GM19043 (cell line): ENCODE data around the gene BAIAP2.
"Not testable (repeated sequence)": the region's sequence is repeated elsewhere in the genome, so short reads cannot be mapped to it uniquely, and the experiment has no call there.

ENCODE experiments used
- ATAC-seq: cut with Tn5 transposase; IDR thresholded peaks from one replicate; pipeline ENCODE4 v1.9.1; 2021; ENCODE audit warnings: low read depth; ENCODE audit not compliant: unreplicated experiment

The BAIAP2 gene

GRCh38 chr17:81000631-81001357, 34.2 kb upstream of the BAIAP2 start:
- no peak for ATAC-seq

- no peak for ATAC-seq
These were observed 33.0 kb upstream of the BAIAP2 start for GRCh38 chr17:81002013-81002384.

DNA sequence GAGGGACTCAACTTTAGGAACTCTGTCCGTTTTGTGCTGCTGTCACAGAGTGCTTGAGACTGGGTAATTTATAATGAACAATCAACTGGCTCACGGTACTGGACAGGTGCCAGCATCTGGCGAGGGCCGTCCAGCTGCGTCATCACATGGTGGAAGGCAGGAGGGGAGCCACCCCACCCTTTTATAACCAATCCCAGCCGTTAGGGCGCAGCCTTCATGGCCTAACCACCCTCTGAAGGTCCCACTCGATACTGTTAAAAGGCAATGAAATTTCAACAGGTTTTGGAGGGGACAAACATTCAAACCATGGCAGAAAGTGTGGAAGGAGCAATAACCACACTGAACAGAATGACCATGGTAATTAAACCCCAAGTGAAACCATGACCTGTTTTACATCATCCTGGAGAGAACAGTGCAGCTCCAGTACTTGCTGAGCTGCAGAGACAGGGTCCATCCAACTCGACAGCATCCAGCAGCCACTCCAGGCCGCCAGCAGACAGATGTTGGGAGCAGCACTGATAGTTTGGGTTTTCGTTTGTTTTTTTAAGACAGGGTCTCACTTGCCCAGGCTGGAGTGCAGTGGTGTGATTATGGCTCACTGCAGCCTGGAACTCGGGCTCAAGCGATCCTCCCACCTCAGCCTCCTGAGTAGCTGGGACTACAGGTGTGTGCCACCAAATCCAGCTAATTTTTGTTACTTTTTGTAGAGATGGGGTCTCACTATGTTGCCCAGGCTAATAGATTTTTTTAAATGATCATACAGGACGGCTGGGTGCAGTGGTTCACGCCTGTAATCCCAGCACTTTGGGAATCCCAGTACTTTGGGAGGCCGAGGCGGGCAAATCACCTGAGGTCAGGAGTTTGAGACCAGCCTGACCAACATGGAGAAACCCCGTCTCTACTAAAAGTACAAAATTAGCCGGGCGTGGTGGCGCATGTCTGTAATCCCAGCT, 32.3 kb upstream of the BAIAP2 start:
- no peak for ATAC-seq

DNA sequence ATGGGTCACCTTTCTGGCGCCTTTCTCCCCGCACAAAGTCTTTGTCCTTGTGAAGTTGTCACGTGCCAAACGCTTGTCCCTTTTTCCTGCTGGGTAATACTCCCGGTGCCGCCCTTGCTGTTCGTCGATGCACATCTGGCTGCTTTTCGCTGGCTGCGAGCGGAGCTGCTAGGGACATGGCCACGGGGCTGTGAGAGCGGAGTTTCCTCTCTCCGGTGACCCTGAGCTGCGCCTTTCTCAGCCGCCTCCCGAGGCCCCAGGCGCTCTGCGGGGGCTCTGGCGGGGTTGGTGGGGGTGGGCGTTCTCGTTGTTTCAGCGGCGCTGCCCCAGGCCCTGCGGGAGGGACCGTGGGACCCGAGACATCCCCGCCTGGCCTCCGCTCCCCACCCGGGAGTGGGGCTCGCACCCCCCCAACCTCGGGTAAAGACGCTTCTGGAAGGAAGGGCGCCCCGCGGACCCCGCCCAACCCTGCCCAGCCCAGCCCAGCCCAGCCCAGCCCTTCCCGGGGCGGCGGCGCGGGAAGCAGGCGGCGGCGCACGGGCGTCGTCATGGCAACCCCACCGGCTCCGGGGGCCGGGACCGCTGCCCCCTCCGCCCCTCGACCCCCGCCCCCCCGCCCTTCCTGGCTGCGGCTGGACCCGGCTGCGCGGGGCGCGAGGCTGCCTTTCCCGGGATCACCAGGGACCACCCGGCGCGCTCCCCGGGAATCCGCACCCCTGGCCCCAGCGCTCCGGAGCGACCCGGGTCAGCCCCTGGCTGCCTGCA, 31.1 kb upstream of the BAIAP2 start:
- ATAC-seq: no peak

- ATAC-seq: no peak
These were observed 28.1 kb upstream of the BAIAP2 start for GRCh38 chr17:81006891-81007290.

GRCh38 chr17:81008140-81008539, 26.8 kb upstream of the BAIAP2 start:
- ATAC-seq: no peak

DNA sequence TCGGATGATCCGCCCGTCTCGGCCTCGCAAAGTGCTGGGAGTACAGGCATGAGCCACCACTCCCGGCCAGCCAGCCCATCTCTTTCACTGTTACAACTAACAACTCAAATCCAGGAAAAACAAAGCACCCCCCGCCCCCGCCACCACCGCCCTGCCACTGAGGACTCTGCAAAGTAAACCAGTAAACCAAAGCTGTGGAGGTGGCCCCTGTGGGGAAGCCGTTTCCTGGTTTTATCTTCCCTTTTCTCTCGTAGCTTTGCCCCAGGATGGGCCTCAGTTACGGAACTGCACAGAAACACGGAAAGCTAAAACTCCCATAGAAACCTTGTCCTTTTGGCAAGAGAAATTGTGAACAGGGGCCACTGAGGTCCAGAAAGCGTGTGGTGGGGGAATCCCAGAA, 25.8 kb upstream of the BAIAP2 start:
- ATAC-seq: no peak

DNA sequence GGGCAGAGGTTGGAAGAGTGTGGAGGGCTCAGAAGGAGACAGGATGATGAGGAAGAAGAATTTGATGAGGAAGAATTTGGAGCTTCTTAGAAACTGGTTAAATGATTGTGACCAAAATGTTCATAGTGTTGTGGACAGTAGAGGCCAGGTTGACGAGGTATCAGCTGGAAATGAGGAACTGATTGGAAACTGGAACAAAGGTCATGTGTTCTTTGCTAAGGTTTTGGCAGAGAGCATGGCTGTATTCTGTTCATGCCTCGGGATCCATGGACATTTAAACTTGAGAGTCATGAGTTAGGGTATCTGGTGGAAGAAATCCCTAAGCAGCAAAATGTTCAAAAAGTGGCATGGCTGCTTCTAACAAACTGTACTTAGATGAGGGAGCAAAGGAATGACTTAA, 24.0 kb upstream of the BAIAP2 start:
- no peak for ATAC-seq

GRCh38 chr17:81011951-81012350, 23.0 kb upstream of the BAIAP2 start:
- ATAC-seq: no peak

DNA sequence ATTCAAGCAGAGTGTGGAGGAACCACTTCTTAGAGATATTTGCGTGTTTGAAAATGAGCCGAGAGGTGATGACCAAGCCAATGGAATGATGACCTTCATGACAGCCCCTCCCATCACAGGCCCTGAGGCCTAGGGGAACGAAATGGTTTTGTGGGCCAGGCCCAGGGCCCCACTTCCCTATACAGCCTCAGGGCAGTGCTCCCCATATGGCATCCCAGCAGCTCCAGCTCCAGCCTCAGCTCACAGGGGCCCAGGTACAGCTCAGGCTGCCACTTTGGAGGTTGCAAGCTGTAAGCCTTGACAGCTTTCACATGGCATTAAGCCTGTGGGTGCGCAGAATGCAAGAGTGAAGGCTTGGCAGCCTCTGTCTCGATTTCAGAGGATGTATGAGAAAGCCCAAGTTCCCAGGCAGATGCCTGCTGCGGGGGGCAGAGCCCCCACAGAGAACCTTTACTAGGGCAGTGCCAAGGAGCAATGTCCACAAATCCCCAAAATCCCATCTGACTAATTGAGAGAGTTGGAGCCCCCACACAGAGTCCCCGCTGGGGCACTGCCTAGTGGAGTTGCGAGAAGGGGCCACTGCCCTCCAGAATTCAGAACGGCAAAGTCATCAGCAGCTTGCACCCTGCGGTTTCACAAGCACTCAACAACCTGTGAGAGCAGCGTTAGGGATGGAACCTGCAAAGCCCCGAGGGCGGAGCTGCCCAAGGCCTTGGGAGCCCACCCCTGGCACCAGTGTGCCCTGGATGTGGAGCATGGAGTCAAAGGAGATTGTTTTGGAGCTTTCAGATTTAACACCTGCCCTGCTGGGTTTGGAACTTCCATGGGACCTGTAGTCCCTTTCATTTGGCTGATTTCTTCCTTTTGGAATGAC, 22.1 kb upstream of the BAIAP2 start:
- ATAC-seq: no peak

DNA sequence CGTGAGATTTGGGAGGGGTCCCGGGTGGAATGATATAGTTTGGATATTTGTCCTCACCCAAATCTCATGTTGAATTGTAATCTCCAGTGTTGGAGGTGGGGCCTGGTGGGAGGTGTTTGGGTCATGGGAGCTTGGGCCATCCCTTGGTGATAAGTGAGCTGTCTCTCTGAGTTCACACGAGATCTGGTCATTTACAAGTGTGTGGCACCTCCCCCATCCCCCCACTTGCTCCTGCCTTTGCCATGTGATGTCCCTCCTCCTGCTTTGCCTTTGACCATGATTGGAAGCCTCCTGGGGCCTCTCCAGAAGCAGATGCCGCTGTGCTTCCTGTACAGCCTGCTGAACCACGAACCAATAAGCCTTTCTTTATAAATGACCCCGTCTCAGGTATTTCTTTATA, 21.3 kb upstream of the BAIAP2 start:
- no peak for ATAC-seq

- no peak for ATAC-seq
These were observed 19.8 kb upstream of the BAIAP2 start for GRCh38 chr17:81015136-81015535.

GRCh38 chr17:81016575-81016974, 18.4 kb upstream of the BAIAP2 start:
- no peak for ATAC-seq

DNA sequence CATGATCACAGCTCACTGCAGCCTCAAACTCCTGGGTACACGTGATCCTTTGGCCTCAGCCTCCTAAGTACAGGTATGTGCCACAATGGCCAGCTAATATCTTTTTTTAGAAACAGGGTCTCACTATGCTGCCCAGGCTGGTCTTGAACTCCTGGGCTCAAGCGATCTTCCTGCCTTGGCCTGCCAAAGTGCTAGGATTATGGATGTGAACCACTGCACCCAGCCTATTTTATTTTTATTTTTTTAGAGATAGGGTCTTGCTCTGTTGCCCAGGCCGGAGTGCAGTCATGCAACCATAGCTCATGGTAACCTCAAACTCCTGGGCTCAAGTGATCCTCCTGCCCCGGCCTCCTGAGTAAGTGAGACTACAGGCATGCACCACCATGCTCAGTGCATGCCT, 17.6 kb upstream of the BAIAP2 start:
- ATAC-seq: not testable (repeated sequence)

DNA sequence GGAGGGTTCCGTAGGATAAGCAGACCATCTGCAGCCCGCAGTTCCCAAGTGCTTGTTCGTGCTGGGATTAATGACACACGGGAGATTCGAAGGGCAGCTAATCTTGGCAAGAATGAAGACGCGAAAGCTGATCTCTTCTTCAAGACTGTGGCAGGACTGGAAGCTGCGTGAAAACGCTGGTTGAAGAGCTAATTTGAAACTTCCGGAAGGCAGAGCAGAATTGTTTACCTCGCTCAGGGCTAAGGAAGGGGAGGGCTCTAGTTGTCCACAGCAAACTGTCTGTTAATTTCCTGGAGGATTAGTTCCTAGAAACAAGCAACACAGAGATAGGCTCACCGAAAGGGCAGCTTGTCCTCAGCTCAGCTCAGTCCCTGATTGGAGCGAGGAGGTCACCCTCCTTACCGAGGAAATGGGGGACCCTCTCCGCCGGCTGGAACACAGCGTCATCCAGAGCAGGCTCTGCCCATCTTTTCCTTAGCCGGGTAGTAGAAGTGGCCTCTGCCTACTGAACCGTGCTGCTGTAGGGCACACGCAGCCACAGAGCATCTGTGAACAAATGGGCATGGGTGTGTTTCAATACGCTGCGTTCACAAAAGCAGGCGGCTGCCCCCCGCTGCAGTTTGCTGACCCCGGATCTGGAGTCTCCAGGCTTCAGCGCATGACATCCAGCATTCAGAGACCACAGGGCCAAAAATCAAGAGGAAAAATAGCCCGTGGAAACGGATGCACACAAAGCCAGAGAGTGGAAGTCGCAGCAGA, 16.7 kb upstream of the BAIAP2 start:
- no peak for ATAC-seq

GRCh38 chr17:81019563-81020442, 15.1 kb upstream of the BAIAP2 start:
- ATAC-seq: no peak

GRCh38 chr17:81020443-81020766, 14.5 kb upstream of the BAIAP2 start:
- no peak for ATAC-seq

- ATAC-seq: no peak
These were observed 14.0 kb upstream of the BAIAP2 start for GRCh38 chr17:81020767-81021497.
